IMR-90 (cell line): ENCODE data around the gene PITPNC1. TPM values are rescaled to one million over a fixed set of nuclear protein-coding genes. Genes with fewer than 3 reads are reported as not detected.

Experiments used
- ATAC-seq: fragments of 200-7000 bp; cut with Tn5 transposase; 2 replicates; pipeline ENCODE4 v1.9.1; 2020; ENCODE audit warnings: low read depth, mild to moderate bottlenecking, moderate library complexity
- BruUV-seq: library from RNA; stranded (reverse); fragments of 400-500 nt; replicated peaks from 2 replicates; lab custom pipeline; 2021; lab: Mats Ljungman, UMichigan
- CTCF ChIA-PET: fragments of 300-600 bp; formaldehyde crosslinking; extraction: SDS; loops from one replicate; lab custom pipeline; 2021; ENCODE audit warnings: antibody characterized with exemption; lab: Yijun Ruan, JAX
- POLR2A ChIA-PET: fragments of 300-600 bp; sonication (Branson Sonifier 250); formaldehyde crosslinking; loops from one replicate; lab custom pipeline; 2022; ENCODE audit warnings: antibody characterized with exemption; ENCODE audit not compliant: unreplicated experiment; lab: Charles Lee
- DNase-seq: peaks from one replicate; pipeline ENCODE4 v3.0.0; 2013
- H2AFZ ChIP-seq: replicated peaks from 2 replicates; pipeline ENCODE3; 2013; ENCODE audit warnings: low read length, mild to moderate bottlenecking; ENCODE audit not compliant: poor library complexity
- H2AK5ac ChIP-seq: 2 replicates; pipeline ENCODE4 v1.6.1; 2013; ENCODE audit warnings: low read depth, low read length, inconsistent platforms
- H2AK9ac ChIP-seq: replicated peaks from 2 replicates; pipeline ENCODE3; 2013; ENCODE audit warnings: mild to moderate bottlenecking, low read depth, low read length, moderate library complexity; ENCODE audit not compliant: poor library complexity
- H2BK120ac ChIP-seq: 2 replicates; pipeline ENCODE4 v1.6.1; 2013; ENCODE audit warnings: low read depth, low read length, inconsistent platforms
- H2BK15ac ChIP-seq: 3 replicates; pipeline ENCODE4 v1.6.1; 2013; ENCODE audit warnings: low read depth, low read length, inconsistent platforms
- H2BK20ac ChIP-seq: 2 replicates; pipeline ENCODE4 v1.6.1; 2013; ENCODE audit warnings: low read depth, mild to moderate bottlenecking, inconsistent platforms, low read length, moderate library complexity
- H2BK5ac ChIP-seq: 2 replicates; pipeline ENCODE4 v1.6.1; 2013; ENCODE audit warnings: mild to moderate bottlenecking, low read depth, low read length, inconsistent platforms; ENCODE audit not compliant: poor library complexity, severe bottlenecking
- H3K14ac ChIP-seq: replicated peaks from 2 replicates; pipeline ENCODE4 v1.6.1; 2013; ENCODE audit warnings: low read depth, low read length, inconsistent platforms
- H3K18ac ChIP-seq: 2 replicates; pipeline ENCODE4 v1.6.1; 2013; ENCODE audit warnings: low read depth, low read length, control low read depth
- H3K23ac ChIP-seq: 2 replicates; pipeline ENCODE4 v1.6.1; 2013; ENCODE audit warnings: low read depth, low read length, inconsistent platforms
- H3K27ac ChIP-seq: 2 replicates; pipeline ENCODE4 v1.5.1; 2013; ENCODE audit warnings: mild to moderate bottlenecking, control low read depth, low read length; ENCODE audit not compliant: insufficient read depth
- H3K27me3 ChIP-seq: 2 replicates; pipeline ENCODE4 v1.6.1; 2013; ENCODE audit warnings: low read length; ENCODE audit not compliant: control insufficient read depth, insufficient read depth
- H3K36me3 ChIP-seq: 2 replicates; pipeline ENCODE4 v1.6.1; 2013; ENCODE audit warnings: low read length, mixed read lengths; ENCODE audit not compliant: control insufficient read depth, insufficient read depth
- H3K4ac ChIP-seq: 2 replicates; pipeline ENCODE4 v1.6.1; 2013; ENCODE audit warnings: low read depth, low read length, inconsistent platforms
- H3K4me1 ChIP-seq: 2 replicates; pipeline ENCODE4 v1.6.1; 2013; ENCODE audit warnings: low read length, mixed read lengths; ENCODE audit not compliant: control insufficient read depth, insufficient read depth
- H3K4me2 ChIP-seq: 2 replicates; pipeline ENCODE4 v1.6.1; 2013; ENCODE audit warnings: low read depth, mild to moderate bottlenecking, control low read depth, low read length, moderate library complexity
- H3K4me3 ChIP-seq: 2 replicates; pipeline ENCODE4 v1.5.1; 2013; ENCODE audit warnings: low read depth, mild to moderate bottlenecking, control low read depth, low read length, moderate library complexity; ENCODE audit not compliant: insufficient read depth
- H3K56ac ChIP-seq: 2 replicates; pipeline ENCODE4 v1.6.1; 2013; ENCODE audit warnings: low read length, inconsistent platforms; ENCODE audit not compliant: insufficient read depth; ENCODE audit errors: extremely low read depth
- H3K79me1 ChIP-seq, 2 experiments: 2 replicates each; pipeline ENCODE4 v1.6.1; 2013; ENCODE audit warnings: low read length in 2 of 2, inconsistent platforms in 1 of 2, low read depth in 1 of 2
- H3K9ac ChIP-seq: 2 replicates; pipeline ENCODE4 v1.6.1; 2013; ENCODE audit warnings: low read depth, low read length, control low read depth
- H3K9me1 ChIP-seq: 2 replicates; pipeline ENCODE4 v1.6.1; 2013; ENCODE audit warnings: low read length, inconsistent platforms; ENCODE audit not compliant: insufficient read depth
- H3K9me3 ChIP-seq: 2 replicates; pipeline ENCODE4 v1.6.1; 2013; ENCODE audit warnings: low read length; ENCODE audit not compliant: control insufficient read depth, insufficient read depth
- H4K20me1 ChIP-seq: 2 replicates; pipeline ENCODE4 v1.6.1; 2013; ENCODE audit warnings: low read length, inconsistent platforms; ENCODE audit not compliant: insufficient read depth
- H4K5ac ChIP-seq: 2 replicates; pipeline ENCODE4 v1.6.1; 2013; ENCODE audit warnings: mild to moderate bottlenecking, low read depth, low read length, control low read depth
- H4K8ac ChIP-seq, 2 experiments: 2 replicates each; pipeline ENCODE4 v1.6.1; 2013; ENCODE audit warnings: low read depth in 2 of 2, low read length in 2 of 2, control low read depth in 1 of 2, inconsistent platforms in 1 of 2
- H4K91ac ChIP-seq: 2 replicates; pipeline ENCODE4 v1.6.1; 2013; ENCODE audit warnings: low read depth, low read length, inconsistent platforms; ENCODE audit not compliant: insufficient read depth
- CEBPB ChIP-seq: IDR thresholded peaks from 2 replicates; pipeline ENCODE4 v1.6.1; 2012; ENCODE audit warnings: low read depth, low read length, improper control_type of control experiment
- CHD1 ChIP-seq: IDR thresholded peaks from 2 replicates; pipeline ENCODE4 v1.6.1; 2012; ENCODE audit warnings: low read depth, low read length, improper control_type of control experiment
- CTCF ChIP-seq: conservative IDR thresholded peaks from 2 replicates; pipeline ENCODE4 v1.5.1; 2012; ENCODE audit warnings: mild to moderate bottlenecking, low read depth, low read length, improper control_type of control experiment
- FOS ChIP-seq: fragments of 150-350 bp; IDR thresholded peaks from 2 replicates; pipeline ENCODE4 v1.6.1; 2016; ENCODE audit warnings: low read depth, low read length
- MAFK ChIP-seq: IDR thresholded peaks from 2 replicates; pipeline ENCODE4 v1.6.1; 2012; ENCODE audit warnings: low read depth, low read length, improper control_type of control experiment
- MAZ ChIP-seq: IDR thresholded peaks from 2 replicates; pipeline ENCODE4 v1.6.1; 2012; ENCODE audit warnings: low read depth, mild to moderate bottlenecking, low read length, improper control_type of control experiment, moderate library complexity, borderline replicate concordance
- NFE2L2 ChIP-seq: fragments of 150-350 bp; IDR thresholded peaks from 2 replicates; pipeline ENCODE4 v1.6.1; 2016; ENCODE audit warnings: low read depth, mild to moderate bottlenecking, low read length
- POLR2A ChIP-seq: IDR thresholded peaks from 2 replicates; pipeline ENCODE4 v1.6.1; 2012; ENCODE audit warnings: mild to moderate bottlenecking, low read depth, low read length
- RAD21 ChIP-seq: IDR thresholded peaks from 2 replicates; pipeline ENCODE4 v1.6.1; 2012; ENCODE audit warnings: low read length, improper control_type of control experiment
- RCOR1 ChIP-seq: IDR thresholded peaks from 2 replicates; pipeline ENCODE4 v1.6.1; 2012; ENCODE audit warnings: mild to moderate bottlenecking, low read length, improper control_type of control experiment; ENCODE audit not compliant: insufficient replicate concordance
- RFX5 ChIP-seq: IDR thresholded peaks from 2 replicates; pipeline ENCODE4 v1.8.0; 2012; ENCODE audit warnings: low read depth, mild to moderate bottlenecking, low read length, moderate library complexity
- SMC3 ChIP-seq: fragments of 150-350 bp; IDR thresholded peaks from 2 replicates; pipeline ENCODE4 v1.6.1; 2016; ENCODE audit warnings: low read depth, mild to moderate bottlenecking, antibody characterized with exemption, low read length, moderate library complexity
- USF2 ChIP-seq: fragments of 150-350 bp; IDR thresholded peaks from 2 replicates; pipeline ENCODE4 v1.6.1; 2017; ENCODE audit warnings: mild to moderate bottlenecking, antibody characterized with exemption, low read length, low read depth
- WGBS, 2 experiments: methylation state at CpG; one replicate each; pipeline versions ENCODE4 v1.1.5 to v1.1.7; 2013; ENCODE audit warnings: missing lambda C conversion rate in 2 of 2; ENCODE audit not compliant: insufficient read length in 1 of 2; ENCODE audit errors: extremely low coverage in 2 of 2; 5-methylcytosine and 5-hydroxymethylcytosine counted together
- dilution Hi-C: fragments of 300-500 bp; cut with HindIII; formaldehyde crosslinking; loops from one replicate; pipeline ENCODE4 v1.14.3; 2018; ENCODE audit warnings: low sequenced_read_pairs; ENCODE audit not compliant: unreplicated experiment
- in situ Hi-C: fragments of 300-500 bp; cut with MboI; formaldehyde crosslinking; loops from 3 replicates; pipeline ENCODE4 v1.14.3; 2019; ENCODE audit warnings: low sequenced_read_pairs, inconsistent platforms, mixed read lengths
- intact Hi-C: fragments of 100-400 bp; cut with micrococcal nuclease; formaldehyde crosslinking; loops from 2 replicates; pipeline ENCODE4 v1.10.0; 2022
- polyA plus RNA-seq, 3 experiments: library from polyadenylated mRNA; depleted of rRNA; stranded (reverse); fragments of >200 nt; gene quantifications; 2 replicates each; pipeline ENCODE4 v1.2.3, GENCODE V29; 2012; ENCODE audit warnings: low replicate concordance in 1 of 3
- total RNA-seq: library from RNA; depleted of rRNA; stranded (reverse); fragments of >200 nt; gene quantifications from 2 replicates; pipeline ENCODE4 v1.2.3, GENCODE V29; 2012
- TF ChIP-seq, protein P1 (sequence below): fragments of 150-350 bp; IDR thresholded peaks from 2 replicates; pipeline ENCODE4 v1.6.1; 2016; ENCODE audit warnings: low read depth, mild to moderate bottlenecking, low read length, moderate library complexity, borderline replicate concordance

Gene PITPNC1
- total and polyA plus RNA-seq, 2 of the 4 experiments (the other 2 are of a cell fraction), result 4.1 TPM

DNA sequence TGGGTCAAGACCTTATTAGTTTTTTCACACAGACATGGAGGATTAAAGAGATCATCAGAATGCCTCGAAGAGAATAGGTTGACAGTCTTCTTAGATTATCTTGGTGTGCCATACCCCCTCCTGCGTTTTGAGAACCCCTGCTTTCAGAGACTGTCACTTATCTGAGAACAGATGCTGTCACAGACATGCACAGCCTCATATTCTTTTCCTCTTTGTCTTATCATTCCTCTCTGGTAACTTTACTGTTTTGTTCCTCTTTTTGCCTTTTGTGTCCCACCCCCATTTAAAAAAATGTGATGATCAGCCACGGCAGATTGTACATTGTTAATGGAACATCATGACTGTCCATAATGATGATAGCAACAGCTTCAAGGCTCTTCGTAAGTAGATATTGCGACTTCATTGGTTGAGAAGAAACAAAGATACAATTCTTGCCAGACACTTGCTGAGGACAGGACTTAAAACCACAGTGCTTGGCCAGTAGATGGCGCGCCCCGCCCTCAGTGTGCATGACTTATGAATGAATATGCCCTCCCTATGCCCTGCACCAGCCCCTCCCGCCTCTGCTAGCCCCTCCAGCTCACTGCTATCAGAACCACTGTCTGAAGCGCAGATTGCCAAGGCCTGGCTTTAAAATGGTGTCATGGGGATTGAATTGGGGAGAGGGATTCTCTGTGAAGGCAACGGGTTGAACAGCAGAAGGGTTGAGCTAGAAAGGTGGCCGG lies 2.6 kb upstream of the PITPNC1 start:
- no peak overlapping the region for H3K9ac ChIP-seq
- ChIA-PET CTCF (interaction anchor here (0.6 to 2.1 kb wide), 6 partner anchors 116 to 312 kb away, joined by 3 to 9 read pairs (median 3); no protein-coding TSS in a partner anchor), POLR2A (no interaction called here)
- no peak overlapping the region for H2AK5ac ChIP-seq
- BruUV-seq, result no TSS peak
- ATAC-seq, result peak; percentile 32
- peak overlapping the region; percentile 88 for H2AFZ ChIP-seq
- no peak overlapping the region for H4K91ac ChIP-seq
- no peak overlapping the region for H4K5ac ChIP-seq
- no peaks in the 10 kb centered on the region for H4K20me1 ChIP-seq
- H2BK120ac ChIP-seq, result no peak overlapping the region
- H3K4me3 ChIP-seq, result no peak overlapping the region
- no peak overlapping the region for H4K8ac ChIP-seq
- H3K9me1 ChIP-seq, result peaks cover 6% of the 10 kb centered on the region; the same call in 1 of the 2 replicates
- 40% methylated on average over 1 of the region's 12 CpGs; no CpG with 5 or more reads in 1 of the 2 experiments for WGBS, 2 experiments
- H2BK15ac ChIP-seq, result no peak overlapping the region
- H3K27me3 ChIP-seq, result no peaks in the 10 kb centered on the region
- H2BK20ac ChIP-seq, result no peak overlapping the region
- no peak overlapping the region for H3K4me2 ChIP-seq
- 0 out of 2 replicates have a peak overlapping the region, but pooled peaks have one; percentile 15 for H3K4ac ChIP-seq
- intact Hi-C loops, result loop anchor here (1.0 kb wide), 1 partner anchor 315 kb away; no protein-coding TSS in a partner anchor
- no peak overlapping the region for H2BK5ac ChIP-seq
- dilution Hi-C loops, result no loop called here
- in situ Hi-C loops, result loop anchor here (5.0 kb wide), 1 partner anchor 313 kb away; no protein-coding TSS in a partner anchor
- H2AK9ac ChIP-seq, result peak overlapping the region; percentile 77
- H3K27ac ChIP-seq, result no peak overlapping the region
- H3K36me3 ChIP-seq, result no peaks in the 10 kb centered on the region
- H3K56ac ChIP-seq, result no peak overlapping the region
- H3K4me1 ChIP-seq, result peaks cover 7% of the 10 kb centered on the region
- no peak overlapping the region for H3K18ac ChIP-seq
- no peaks in the 10 kb centered on the region for H3K9me3 ChIP-seq
- no peak overlapping the region for H3K23ac ChIP-seq
- H3K79me1 ChIP-seq, result peaks cover 4 to 11% of the 10 kb centered on the region in 2 experiments
- peak; percentile 83 for DNase-seq
- H3K14ac ChIP-seq, result no peak overlapping the region
- TF ChIP-seq, protein P1, sequence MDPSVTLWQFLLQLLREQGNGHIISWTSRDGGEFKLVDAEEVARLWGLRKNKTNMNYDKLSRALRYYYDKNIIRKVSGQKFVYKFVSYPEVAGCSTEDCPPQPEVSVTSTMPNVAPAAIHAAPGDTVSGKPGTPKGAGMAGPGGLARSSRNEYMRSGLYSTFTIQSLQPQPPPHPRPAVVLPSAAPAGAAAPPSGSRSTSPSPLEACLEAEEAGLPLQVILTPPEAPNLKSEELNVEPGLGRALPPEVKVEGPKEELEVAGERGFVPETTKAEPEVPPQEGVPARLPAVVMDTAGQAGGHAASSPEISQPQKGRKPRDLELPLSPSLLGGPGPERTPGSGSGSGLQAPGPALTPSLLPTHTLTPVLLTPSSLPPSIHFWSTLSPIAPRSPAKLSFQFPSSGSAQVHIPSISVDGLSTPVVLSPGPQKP, result no peak
- TF ChIP-seq SMC3 (peak; percentile 82), MAFK (no peak), RAD21 (peak; percentile 91), CTCF (peak; percentile 94), POLR2A (0 out of 2 replicates have a peak, but pooled peaks have one; percentile 34), NFE2L2 (no peak), CHD1 (no peak), MAZ (peak; percentile 68), USF2 (no peak), RFX5 (no peak), RCOR1 (no peak), CEBPB (no peak), FOS (no peak)
